Esophagus squamous epithelium (tissue), 5 donors: ENCODE data around the gene DDX53. TPM values are rescaled to one million over a fixed set of nuclear protein-coding genes. Genes with fewer than 3 reads are reported as not detected.

Experiments used
- DNase-seq: peaks from one replicate; lab custom pipeline; 2025; lab: John Stamatoyannopoulos, UW
- H3K27ac ChIP-seq, 4 donors: fragments of 200-600 bp; sonication (generic); one replicate each; pipeline ENCODE4 v1.5.1; 2016 to 2019; ENCODE audit warnings: mild to moderate bottlenecking in 1 of 4
- H3K27me3 ChIP-seq, 4 donors: fragments of 200-600 bp; sonication (generic); 1 replicate in 3 of 4; 2 replicates in 1 of 4; pipeline versions ENCODE4 v1.5.1 to v1.6.0; 2017 to 2021; ENCODE audit warnings: antibody characterized with exemption in 1 of 4
- H3K36me3 ChIP-seq, 3 donors: fragments of 200-600 bp; sonication (generic); one replicate each; pipeline ENCODE4 v1.5.1; 2016 to 2019
- H3K4me1 ChIP-seq, 3 donors: fragments of 200-600 bp; sonication (generic); one replicate each; pipeline ENCODE4 v1.5.1; 2017 to 2019
- H3K4me3 ChIP-seq, 4 donors: fragments of 200-600 bp; sonication (generic); 1 replicate in 3 of 4; 2 replicates in 1 of 4; pipeline ENCODE4 v1.5.1; 2016 to 2019; ENCODE audit warnings: mild to moderate bottlenecking in 2 of 4, moderate library complexity in 1 of 4
- H3K9me3 ChIP-seq, 3 donors: fragments of 200-600 bp; sonication (generic); one replicate each; pipeline ENCODE4 v1.5.1; 2016 to 2019
- POLR2A ChIP-seq, 4 donors: fragments of 450-650 bp; IDR thresholded peaks; one replicate each; pipeline ENCODE4 v1.6.1; 2017; ENCODE audit warnings: antibody characterized with exemption in 4 of 4, mild to moderate bottlenecking in 4 of 4, moderate library complexity in 3 of 4
- WGBS, 2 donors: methylation state at CpG; one replicate each; pipeline ENCODE4 v1.1.5; 2018; 5-methylcytosine and 5-hydroxymethylcytosine counted together
- intact Hi-C: fragments of 100-400 bp; cut with DNase I; formaldehyde crosslinking; loops from one replicate; pipeline ENCODE4 v1.15.0; 2022
- total RNA-seq, 4 donors: library from RNA; depleted of rRNA; stranded (reverse); fragments of >200 nt; gene quantifications; one replicate each; pipeline ENCODE4 v1.1.0, GENCODE V29; 2016
- TF ChIP-seq, protein P1 (sequence below), 6 experiments: fragments of 450-650 bp in 4 of 6; fragments of 200-600 bp in 2 of 6; sonication (generic) in 2 of 6; IDR thresholded peaks; one replicate each; pipeline ENCODE4 v1.5.1; 2016 to 2019; ENCODE audit warnings: antibody characterized with exemption in 6 of 6, mild to moderate bottlenecking in 4 of 6, moderate library complexity in 4 of 6
- donor health status: DM: yes; HTN: yes; CAD: no.

DDX53 gene
- total RNA-seq, 4 donors from 2014 or later: not detected

DNA sequence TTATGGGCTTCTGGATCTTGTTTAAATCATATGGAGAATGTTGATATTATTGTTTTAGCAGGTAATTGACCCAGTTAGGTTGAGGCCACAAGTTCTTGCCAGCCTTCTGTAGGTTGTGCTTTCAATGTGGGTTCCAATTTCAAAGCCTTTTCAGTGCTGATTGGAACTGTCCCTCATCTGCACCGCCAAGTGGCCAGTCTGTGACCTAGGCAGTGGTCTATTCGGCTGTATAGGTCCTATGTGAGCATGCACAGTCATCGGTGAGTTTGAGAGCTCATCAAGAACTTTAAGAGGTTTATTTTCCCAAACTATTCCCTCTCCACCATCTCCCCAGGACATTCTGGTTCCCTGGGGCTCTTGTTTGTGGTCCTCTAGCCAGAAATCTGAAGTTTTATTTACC, 35.7 kb downstream of the DDX53 start:
- Histone ChIP-seq H3K27me3 (no peaks in the 10 kb centered on the region), H3K27ac (no peak overlapping the region), H3K9me3 (no peaks in the 10 kb centered on the region), H3K36me3 (no peaks in the 10 kb centered on the region), H3K4me1 (no peaks in the 10 kb centered on the region), H3K4me3 (no peak overlapping the region)
- intact Hi-C loops: no loop called here
- TF ChIP-seq, protein P1, sequence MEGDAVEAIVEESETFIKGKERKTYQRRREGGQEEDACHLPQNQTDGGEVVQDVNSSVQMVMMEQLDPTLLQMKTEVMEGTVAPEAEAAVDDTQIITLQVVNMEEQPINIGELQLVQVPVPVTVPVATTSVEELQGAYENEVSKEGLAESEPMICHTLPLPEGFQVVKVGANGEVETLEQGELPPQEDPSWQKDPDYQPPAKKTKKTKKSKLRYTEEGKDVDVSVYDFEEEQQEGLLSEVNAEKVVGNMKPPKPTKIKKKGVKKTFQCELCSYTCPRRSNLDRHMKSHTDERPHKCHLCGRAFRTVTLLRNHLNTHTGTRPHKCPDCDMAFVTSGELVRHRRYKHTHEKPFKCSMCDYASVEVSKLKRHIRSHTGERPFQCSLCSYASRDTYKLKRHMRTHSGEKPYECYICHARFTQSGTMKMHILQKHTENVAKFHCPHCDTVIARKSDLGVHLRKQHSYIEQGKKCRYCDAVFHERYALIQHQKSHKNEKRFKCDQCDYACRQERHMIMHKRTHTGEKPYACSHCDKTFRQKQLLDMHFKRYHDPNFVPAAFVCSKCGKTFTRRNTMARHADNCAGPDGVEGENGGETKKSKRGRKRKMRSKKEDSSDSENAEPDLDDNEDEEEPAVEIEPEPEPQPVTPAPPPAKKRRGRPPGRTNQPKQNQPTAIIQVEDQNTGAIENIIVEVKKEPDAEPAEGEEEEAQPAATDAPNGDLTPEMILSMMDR (IDR thresholded peaks at IDR 0.05): no peak
- no peak for TF ChIP-seq POLR2A (IDR thresholded peaks at IDR 0.05)
- 89% methylated on average over 3 of the region's 3 CpGs; no CpG with 5 or more reads in 1 of the 2 donors for WGBS, 2 donors
- DNase-seq: no peak

DNA sequence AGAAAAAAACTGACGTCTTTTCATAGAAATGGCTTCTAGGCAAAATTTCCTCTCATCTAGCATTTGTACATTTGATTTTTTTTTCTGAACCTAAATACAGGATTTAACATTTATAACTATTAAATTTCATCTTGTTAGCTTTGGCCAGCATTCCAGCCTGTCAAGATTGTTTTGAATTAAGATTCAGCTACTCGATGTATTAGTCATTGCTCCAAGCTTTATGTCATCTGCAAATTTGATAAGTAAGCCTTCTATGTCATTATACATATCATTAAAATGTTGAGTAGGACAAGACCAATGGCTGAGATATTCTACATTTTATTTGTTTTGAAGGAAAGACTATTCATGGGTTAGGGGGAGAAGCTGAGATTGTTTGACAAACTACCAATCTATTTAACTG, 46.7 kb downstream of the DDX53 start:
- no peak for DNase-seq
- H3K36me3 ChIP-seq: no peaks in the 10 kb centered on the region
- no peak for TF ChIP-seq POLR2A (IDR thresholded peaks at IDR 0.05)
- TF ChIP-seq, protein P1 (IDR thresholded peaks at IDR 0.05): no peak
- whole genome bisulfite sequencing, 2 donors: 40 to 70% methylated on average over 2 of the region's 2 CpGs
- H3K4me3 ChIP-seq: no peak overlapping the region
- no peaks in the 10 kb centered on the region for H3K9me3 ChIP-seq
- H3K27me3 ChIP-seq: no peaks in the 10 kb centered on the region
- no peaks in the 10 kb centered on the region for H3K4me1 ChIP-seq
- H3K27ac ChIP-seq: no peak overlapping the region
- intact Hi-C loops: no loop called here

DNA sequence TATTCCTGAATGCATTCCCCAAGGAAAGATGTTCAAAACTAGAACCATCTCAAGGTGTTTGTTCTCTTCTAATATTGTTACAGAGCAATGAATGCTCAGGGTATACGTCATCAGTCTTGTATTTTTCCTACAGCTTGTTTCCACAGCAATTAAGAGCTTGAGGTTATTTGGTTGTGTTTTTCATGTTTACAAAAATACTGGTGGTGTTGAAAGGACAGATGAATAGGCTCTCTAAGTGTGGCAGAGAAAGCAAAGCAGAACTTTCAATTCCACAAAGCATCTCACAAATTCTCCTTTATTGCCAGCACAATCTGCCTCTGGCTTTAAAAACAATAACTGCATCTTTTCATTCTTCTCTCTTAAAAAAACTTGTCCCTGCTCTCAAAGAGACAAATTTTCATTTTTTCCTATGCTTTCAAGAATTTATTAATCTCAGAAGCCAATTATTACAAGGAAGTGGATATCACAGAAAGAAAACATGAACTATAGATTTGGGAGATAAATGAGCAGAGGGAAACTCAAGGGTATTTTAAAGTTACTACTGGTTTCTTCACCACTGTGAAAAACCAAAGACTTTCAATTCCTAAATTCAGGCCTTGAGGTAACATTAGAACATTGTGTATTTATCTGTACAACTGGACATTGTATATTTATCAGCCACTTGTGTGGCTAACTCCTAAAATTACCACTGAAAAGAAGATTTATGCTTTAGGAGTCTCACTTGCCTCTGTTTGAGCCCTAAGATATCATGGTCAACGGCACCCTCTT, 49.2 kb downstream of the DDX53 start:
- Histone ChIP-seq H3K9me3 (no peaks in the 10 kb centered on the region), H3K27me3 (no peaks in the 10 kb centered on the region), H3K27ac (no peak overlapping the region), H3K4me3 (no peak overlapping the region), H3K4me1 (no peaks in the 10 kb centered on the region), H3K36me3 (no peaks in the 10 kb centered on the region)
- no peak for TF ChIP-seq POLR2A (IDR thresholded peaks at IDR 0.05)
- TF ChIP-seq, protein P1 (IDR thresholded peaks at IDR 0.05): no peak
- 76 to 83% methylated on average over 2 of the region's 2 CpGs for WGBS, 2 donors
- no peak for DNase-seq
- intact Hi-C loops: no loop called here

DNA sequence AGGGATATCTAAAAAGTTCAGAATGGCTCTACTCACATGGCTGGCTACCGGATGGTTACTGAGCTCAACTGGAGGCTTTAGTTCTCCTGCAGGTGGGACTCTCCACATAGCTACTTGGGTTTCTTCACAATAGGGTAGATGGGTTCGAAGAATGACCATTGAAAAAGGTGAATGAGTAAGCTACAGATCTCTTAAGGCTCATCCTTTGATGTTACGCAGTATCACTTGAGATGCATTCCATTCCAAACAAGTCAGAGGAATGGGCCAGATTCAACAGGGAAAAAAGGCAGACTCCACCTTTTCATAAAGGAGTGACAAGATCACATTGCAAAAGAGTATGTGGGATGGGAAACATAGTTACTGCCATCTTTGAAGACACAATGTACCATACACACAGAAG, 52.6 kb downstream of the DDX53 start:
- H3K36me3 ChIP-seq: no peaks in the 10 kb centered on the region
- intact Hi-C loops: no loop called here
- H3K27me3 ChIP-seq: no peaks in the 10 kb centered on the region
- H3K4me3 ChIP-seq: no peak overlapping the region
- DNase-seq: no peak
- TF ChIP-seq, protein P1 (IDR thresholded peaks at IDR 0.05): no peak
- TF ChIP-seq POLR2A (IDR thresholded peaks at IDR 0.05): no peak
- H3K27ac ChIP-seq: no peak overlapping the region
- H3K9me3 ChIP-seq: no peaks in the 10 kb centered on the region
- WGBS, 2 donors: 64 to 100% methylated on average over 1 to 3 of the region's 3 CpGs
- no peaks in the 10 kb centered on the region for H3K4me1 ChIP-seq
